ENCODE data around the gene NKAPL. TPM values are rescaled to one million over a fixed set of nuclear protein-coding genes. Genes with fewer than 3 reads are reported as not detected.

NKAPL gene
- total and polyA plus RNA-seq, 2 of the 8 experiments (the other 6 are each of a cell fraction or from before 2014, with no cell fraction given): 0.08 TPM; not detected in 1

- TF ChIP-seq SUZ12 (IDR thresholded peaks at IDR 0.05; ENCODE audit: low read length): no peak
- no peak for TF ChIP-seq CTBP2 (IDR thresholded peaks at IDR 0.05; ENCODE audit: borderline replicate concordance, insufficient read depth, insufficient read length, low read length)
- 0 out of 2 replicates have a peak, but pooled peaks have one; percentile 37 for TF ChIP-seq TCF12 (IDR thresholded peaks at IDR 0.05; ENCODE audit: low read depth, low read length)
- no peak for TF ChIP-seq E2F6 (IDR thresholded peaks at IDR 0.05)
- TF ChIP-seq SIN3A (conservative IDR thresholded peaks at IDR 0.05 in 1 of 2, IDR thresholded peaks at IDR 0.05 in 1 of 2; ENCODE audit: low read depth in 1 of 2, low read length in 2 of 2): peak; percentile 83 to 90; a peak in 3 of 4 replicates
- peak in 1 of 2 experiments; percentile 80; a peak in 1 of 4 replicates for TF ChIP-seq HDAC2 (IDR thresholded peaks at IDR 0.05; ENCODE audit: borderline replicate concordance in 1 of 2, low read depth in 2 of 2, low read length in 2 of 2)
- TF ChIP-seq EGR1 (IDR thresholded peaks at IDR 0.05; ENCODE audit: borderline replicate concordance, low read depth, low read length): peak; percentile 66
- peak; percentile 83 for TF ChIP-seq TAF7 (optimal IDR thresholded peaks at IDR 0.05; ENCODE audit: borderline replicate concordance, low read depth, low read length)
- TF ChIP-seq CTCF (IDR thresholded peaks at IDR 0.05; ENCODE audit: control extremely low read depth in 1 of 3, insufficient read depth in 1 of 3, low read depth in 1 of 3, low read length in 3 of 3): peak in 1 of 3 experiments; percentile 26; a peak in 1 of 4 replicates
- TF ChIP-seq ATF2 (IDR thresholded peaks at IDR 0.05; ENCODE audit: low read length): no peak
- TF ChIP-seq TAF1 (IDR thresholded peaks at IDR 0.05; ENCODE audit: low read depth, low read length): peak; percentile 93
- TF ChIP-seq GABPA (IDR thresholded peaks at IDR 0.05; ENCODE audit: borderline replicate concordance, insufficient read depth, low read length): peak; percentile 97
- TF ChIP-seq SIX5 (IDR thresholded peaks at IDR 0.05; ENCODE audit: low read depth, low read length): peak; percentile 34; the same call in 1 of the 2 replicates
- peak in 1 of 2 experiments; percentile 80; a peak in 2 of 3 replicates for TF ChIP-seq POLR2A (IDR thresholded peaks at IDR 0.05; ENCODE audit: control extremely low read depth in 1 of 2, low read depth in 2 of 2, low read length in 2 of 2)
- TF ChIP-seq CBX5 (IDR thresholded peaks at IDR 0.05; ENCODE audit: low read depth, low read length): no peak
- TF ChIP-seq KDM4A (IDR thresholded peaks at IDR 0.05; ENCODE audit: low read depth, low read length, severe bottlenecking): peak; percentile 71
- no peak for TF ChIP-seq RNF2 (IDR thresholded peaks at IDR 0.05; ENCODE audit: borderline replicate concordance, low read depth, low read length, missing control alignments, poor library complexity, severe bottlenecking)
Measured at GRCh38 chr6:28225056-28225834, 33.9 kb upstream of the NKAPL start, which contains the start of gene ZSCAN9 (continued).

Data from H1 (cell line).